M059J (cell line): ENCODE data around the gene C1orf216. TPM values are rescaled to one million over a fixed set of nuclear protein-coding genes. Genes with fewer than 3 reads are reported as not detected.
"Not testable (repeated sequence)": the region's sequence is repeated elsewhere in the genome, so short reads cannot be mapped to it uniquely, and the experiment has no call there.

Source experiments
- DNase-seq: peaks from one replicate; pipeline ENCODE4 v3.0.0-alpha.2; 2012; ENCODE audit warnings: low read depth
- total RNA-seq: library from RNA; depleted of rRNA; stranded (reverse); fragments of >200 nt; shearing (Covaris generic); gene quantifications from 2 replicates; pipeline ENCODE4 v1.2.3, GENCODE V29; 2014; rRNA removed

C1orf216 gene, protein sequence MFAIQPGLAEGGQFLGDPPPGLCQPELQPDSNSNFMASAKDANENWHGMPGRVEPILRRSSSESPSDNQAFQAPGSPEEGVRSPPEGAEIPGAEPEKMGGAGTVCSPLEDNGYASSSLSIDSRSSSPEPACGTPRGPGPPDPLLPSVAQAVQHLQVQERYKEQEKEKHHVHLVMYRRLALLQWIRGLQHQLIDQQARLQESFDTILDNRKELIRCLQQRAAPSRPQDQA
- 19.7 and 28.9 TPM in 2 replicates for total RNA-seq

DNA sequence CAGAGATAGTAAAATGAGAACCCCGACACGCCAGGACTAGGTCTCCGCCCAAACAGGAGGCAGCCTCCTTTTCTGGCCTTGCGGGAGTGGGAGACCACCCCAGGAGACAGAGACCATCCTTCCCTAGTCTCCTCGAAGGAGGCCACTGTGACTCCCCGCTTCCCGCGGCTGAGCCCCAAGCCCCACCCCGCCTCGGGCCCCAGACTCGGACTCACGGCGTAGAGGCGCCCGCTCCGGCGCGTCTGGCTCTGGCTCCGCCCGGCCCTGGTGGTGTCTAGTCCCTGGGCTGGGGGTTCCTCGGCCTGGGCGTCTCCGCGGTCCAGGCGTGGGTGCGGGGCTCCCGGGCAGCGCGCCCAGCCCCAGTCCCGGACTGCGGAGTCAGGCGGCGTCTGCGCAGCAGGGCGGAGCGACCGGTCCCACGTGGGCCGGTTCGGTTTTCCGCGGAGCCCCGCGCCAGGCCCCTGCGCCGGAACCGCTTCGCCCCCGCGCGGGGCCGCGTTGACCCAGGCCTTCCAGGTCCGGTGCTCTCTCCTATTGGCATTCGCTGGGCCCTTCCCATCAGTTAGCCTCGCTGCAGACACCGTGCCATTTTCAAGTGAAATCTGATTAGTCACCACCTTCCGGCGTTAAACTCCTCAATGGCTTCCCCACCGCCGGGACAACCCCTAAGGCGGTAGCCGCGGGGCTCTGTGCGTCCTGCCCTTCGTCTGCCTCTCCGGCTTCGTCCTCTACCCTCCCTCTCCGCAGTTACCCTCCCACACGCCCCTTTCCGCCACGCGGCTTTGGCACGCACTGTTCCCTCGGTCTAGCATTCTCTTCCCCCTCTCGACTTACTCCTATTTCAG, at the start of gene C1orf216:
TSS of gene C1orf216 (minus strand) at position 393 of the 845 bp plus-strand sequence. CDS start 2,563 bp downstream, outside the sequence.
- peak; percentile 86 for DNase-seq

DNA sequence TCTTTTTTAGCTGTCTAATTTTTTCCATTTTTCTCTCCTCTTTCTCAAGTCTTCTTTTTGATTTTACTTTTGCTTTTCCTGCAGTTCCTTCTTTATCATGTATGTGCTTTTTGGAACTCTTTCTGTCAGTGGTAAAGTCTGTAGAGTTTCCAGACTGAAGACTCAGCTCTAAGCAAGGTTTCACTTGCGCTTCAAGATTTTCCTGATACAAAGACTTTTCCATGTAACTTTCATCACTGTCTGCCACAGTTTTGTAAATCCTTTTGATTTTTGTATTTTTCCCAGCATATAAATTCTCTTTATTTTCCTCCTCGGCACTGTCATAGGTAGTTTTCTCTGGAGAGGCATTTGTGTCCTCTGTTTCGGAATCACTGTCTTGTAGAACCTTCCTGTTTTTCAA, 45.6 kb upstream of the C1orf216 start:
- no peak for DNase-seq

DNA sequence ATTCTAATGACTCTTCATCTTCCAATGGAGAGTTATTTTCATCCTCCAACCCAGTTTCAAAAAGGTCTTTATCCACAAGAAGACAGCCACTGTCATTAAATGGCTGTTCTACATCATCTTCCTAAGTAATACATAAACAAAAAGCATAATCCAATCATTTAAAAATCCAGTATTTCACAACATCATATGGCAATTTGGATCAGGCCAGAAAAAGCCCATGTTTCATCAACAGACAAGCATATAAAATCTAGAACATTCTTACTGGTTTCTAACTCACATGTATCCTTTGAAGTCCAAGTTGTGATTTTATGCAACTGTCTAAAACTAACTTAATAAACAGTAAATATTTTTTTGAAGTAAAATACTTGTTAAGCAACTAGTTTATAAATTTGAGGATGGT, 44.5 kb upstream of the C1orf216 start:
- no peak for DNase-seq

DNA sequence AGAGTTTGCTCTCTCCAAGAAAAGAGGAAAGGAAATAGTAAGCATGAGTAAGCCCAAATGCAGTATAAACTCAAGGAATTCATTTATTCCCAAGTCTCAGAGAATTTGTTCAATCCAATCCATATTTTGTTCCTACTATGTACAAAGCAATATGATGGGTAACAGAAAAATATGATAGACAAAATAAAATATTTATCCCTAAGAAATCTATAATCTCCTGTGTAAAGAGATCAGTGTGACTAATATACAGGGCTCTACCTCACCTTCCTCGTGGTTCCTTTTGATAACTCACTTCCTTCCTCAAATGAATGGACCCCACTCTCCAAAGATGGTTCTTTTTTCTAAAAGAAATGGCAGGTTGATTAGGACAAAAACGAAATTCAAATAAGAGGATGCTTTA, 43.5 kb upstream of the C1orf216 start:
- no peak for DNase-seq

DNA sequence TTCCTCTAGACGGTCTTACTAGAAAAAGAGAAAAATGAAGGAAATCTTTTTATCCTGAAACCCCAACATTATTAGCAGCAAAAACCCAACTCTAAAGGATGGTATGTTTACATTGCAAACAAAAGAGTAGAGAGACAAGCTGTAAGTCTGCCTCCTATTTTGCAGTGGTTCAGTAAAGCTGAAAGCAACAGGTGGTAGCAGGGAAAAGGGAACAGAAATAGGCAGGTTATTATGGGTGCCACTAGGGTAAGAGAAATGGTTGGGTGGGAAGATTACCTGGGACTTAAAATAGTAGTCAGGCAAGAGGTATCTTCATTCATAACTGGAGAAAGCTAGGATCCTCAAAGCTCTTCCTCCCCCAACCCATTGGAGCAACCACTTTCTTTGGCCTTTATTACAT, 37.4 kb upstream of the C1orf216 start:
- DNase-seq: no peak

DNA sequence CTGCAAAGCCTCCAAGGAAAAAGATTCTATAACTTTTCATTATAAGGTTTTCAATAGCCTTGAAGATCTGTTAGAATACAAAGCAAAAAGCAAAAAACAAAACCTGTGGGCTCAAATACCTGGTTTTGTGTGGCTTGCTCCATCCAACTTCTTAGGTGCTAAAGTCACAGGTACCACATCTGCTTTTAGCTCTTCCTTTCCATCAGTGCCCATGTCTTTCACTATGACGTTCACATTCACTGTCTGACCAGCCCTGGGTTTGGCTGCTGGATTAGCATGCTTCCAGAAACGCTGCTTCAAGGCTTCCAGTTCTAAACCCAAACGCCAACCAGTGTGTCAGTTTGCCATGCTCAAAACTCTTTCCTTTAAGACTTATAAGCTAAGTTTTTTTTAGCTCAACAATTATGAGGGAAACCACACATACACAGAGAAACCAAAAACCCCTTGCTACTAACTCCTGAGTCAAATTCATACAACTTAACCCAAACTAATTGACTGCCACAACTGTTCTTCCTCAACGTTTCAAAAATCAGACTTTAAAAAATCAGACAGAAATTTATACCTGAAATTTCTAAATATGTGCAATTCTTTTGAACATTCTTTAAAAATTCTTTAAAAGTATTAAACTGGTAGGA, 35.1 kb upstream of the C1orf216 start:
- DNase-seq: no peak

DNA sequence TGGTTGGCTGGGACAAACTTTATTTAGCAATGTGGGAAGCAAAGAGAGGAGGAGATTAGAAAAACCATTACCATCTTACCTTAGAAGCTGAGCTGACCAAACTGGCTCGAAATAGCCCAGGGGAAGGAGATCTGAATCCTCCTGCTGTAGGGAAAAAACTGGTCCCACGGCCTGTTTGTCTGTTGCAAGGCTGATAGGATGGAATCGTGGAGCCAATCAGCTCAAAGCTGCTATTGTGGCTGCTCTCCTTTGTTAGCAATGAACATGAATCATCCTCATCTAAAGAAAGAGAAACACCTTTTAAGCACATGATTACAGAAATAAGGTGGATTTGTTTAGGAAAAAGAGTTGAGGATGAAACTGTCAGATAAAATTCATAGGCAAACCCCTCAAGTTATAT, 29.6 kb upstream of the C1orf216 start:
- no peak for DNase-seq

DNA sequence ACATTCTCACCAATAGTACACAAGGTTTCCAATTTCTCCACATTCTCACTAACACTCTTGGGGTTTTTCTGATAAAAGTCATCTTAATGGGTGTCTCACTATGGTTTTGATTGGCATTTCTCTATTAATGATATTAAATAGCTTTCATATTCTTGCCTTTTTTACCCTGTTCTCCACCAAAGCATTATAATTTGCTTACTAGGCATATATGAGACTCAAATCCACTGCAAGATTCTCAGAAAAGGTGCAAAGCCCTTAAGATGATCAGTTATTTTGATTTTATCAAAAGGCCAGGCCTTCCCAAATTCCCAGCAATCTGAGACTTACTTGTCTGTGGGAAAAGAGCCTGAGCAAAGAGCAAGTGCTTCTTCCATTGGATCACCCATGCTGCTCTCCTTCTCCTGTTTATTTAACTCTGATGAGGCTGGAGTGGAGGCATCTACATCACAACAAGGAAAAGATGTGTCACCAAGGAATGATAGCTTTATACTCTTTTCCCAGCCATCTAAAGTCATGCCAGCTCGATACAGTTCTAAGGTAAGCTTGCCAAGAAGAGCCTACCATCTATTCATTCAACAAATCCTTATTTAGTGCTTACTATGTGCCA, 26.5 kb upstream of the C1orf216 start:
- DNase-seq: no peak

DNA sequence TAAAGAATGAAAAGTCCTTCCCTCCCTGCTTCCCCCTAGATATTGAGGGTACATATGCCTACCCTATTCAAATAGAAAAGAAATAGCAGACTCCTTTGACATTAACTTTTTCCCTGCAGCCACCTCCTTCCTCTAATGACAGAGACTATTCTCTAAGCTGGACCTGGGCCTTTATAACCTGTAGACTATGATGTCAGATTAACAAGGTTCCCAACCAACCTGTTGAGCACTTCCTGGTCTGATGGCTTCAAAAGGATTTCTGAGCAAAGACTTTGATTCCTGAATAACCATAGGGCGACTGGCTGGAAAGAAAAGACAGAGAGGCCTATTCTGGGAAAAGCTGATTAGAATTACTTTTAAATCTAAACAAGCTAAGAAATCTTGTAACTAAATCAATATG, 18.4 kb upstream of the C1orf216 start:
- DNase-seq: no peak

DNA sequence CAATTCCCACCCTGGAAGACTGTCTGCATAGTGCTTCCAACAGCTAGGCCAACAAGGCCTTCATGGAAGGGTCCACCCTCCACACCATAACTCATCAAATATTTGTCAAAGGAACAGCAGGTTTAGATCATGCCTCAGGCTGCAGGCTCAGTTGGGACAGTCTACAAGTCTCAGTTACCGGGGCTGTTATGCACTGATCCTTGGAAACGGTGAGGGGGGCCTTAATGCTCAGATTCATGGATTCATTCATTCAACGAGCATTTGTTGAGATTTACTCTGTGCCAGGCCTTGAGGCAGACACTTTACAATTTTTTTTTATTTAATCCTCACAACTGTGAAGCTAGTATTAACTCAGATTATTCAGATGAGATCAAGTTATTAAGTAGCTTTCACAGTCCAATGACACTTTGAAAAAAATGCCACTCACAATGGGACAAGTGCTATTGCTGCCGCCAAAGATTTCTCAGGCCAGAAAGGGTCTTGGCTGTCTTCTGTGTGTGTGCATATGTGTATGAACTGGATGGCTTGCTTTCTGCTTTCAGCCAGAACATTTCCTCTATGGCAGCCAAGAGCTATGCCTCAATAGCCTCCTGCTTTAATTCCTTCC, 8.9 kb upstream of the C1orf216 start:
- no peak for DNase-seq

DNA sequence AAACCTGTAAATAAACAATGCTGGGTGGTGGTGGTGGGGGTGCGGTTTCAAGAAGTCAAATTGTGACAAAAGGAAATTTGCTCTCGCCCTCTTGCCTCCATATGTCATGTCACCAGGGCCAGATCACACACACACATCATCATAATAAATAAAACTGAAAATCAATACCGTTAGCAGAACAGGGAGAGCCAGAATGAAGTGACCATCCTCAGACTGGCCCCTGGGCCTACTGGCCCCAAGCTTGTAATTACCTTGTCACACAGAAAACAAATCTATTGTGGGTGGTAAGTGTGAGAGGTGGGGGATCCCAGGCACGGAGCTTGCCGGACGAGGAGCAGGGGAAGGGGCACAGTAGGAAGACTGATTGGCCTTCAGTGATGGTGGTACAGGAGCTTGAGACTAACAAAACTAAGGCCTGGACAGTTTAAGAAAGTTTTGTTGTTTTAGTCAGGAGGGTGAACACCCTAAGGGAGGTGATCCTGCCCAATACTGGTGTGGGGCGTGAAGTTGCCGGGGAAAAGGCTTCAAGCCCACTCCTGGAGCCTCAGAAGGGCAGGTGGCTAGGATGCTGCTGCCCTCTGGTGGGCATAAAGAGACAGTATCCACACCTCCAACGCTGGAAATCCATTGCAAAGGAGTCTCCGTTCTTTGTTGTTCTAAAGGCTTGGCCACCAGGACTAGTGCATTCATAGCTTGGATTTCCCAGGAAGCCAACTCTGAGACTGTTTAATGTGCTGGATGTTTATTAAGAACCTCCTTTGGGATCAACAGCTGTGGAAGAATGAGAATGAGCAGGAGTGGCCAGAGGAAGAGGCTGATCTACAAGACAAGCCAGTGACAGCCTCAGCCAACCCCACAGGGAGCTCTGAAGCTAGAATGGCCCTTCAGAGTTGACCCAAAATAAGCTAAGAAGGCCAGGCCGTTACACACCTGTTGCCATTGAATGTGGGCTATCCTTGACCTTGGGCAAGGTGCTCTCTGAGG, 8.1 kb upstream of the C1orf216 start:
- DNase-seq: peak; percentile 48

DNA sequence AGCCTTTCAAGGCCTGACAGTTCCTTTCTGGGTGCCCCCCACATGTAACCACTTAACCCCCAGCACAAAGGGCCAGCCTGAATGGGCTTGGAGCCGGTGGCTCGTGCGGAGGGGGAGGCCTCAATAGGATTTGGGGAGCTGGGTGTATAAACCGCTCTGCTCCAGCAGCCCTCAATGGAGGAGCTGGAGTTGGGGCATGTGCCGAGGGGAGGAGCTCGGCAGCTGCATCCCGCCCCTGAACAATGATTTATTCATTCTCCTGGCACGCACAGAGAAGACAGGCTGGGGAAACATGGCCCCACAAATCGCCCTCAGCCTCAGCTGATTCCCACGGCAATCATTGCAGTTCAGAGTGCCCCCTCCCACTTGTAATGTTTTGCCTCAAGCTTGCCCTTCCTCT, 6.9 kb upstream of the C1orf216 start:
- no peak for DNase-seq

DNA sequence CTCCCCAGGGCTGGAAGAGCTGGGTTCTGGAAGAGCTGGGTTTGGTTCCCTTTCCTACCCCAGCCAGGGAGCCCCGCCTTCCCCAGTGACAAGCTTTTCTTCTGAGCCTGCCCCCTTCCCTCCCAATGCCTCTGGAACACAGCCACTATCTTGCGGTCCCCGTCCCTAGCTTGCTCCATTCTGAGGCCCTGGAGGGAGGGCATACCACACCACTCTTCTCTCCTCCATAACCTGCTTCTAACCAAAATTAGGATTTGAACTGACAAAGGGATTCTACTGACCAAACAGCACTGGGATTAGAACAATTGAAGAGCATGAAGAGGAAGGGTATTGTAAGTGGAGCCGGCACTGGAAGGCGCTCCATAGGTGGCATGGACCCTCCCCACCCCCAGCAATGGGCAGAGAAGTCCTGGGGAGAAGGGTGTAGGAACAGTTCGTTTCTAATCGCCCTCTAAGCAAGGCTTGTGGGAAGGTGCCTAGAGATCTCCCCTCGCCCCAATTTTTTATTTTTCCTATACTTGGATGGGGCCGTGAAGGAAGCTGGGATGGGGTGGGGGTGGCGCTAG, 690 bp downstream of the C1orf216 start:
- DNase-seq: peak; percentile 85

DNA sequence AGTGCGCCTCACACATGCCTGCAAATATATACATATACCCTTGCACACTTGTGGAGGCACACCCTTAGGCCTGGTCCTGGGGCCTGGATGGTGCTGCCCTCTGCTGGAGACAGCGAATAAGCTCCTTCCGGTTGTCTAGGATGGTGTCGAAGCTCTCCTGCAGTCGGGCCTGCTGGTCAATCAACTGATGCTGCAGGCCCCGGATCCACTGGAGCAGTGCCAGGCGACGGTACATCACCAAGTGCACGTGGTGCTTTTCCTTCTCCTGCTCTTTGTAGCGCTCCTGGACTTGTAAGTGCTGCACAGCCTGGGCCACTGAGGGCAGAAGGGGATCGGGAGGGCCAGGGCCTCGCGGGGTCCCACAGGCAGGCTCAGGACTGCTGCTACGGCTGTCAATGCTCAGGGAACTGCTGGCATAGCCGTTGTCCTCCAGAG, 3.1 kb downstream of the C1orf216 start:
- peak; percentile 56 for DNase-seq

DNA sequence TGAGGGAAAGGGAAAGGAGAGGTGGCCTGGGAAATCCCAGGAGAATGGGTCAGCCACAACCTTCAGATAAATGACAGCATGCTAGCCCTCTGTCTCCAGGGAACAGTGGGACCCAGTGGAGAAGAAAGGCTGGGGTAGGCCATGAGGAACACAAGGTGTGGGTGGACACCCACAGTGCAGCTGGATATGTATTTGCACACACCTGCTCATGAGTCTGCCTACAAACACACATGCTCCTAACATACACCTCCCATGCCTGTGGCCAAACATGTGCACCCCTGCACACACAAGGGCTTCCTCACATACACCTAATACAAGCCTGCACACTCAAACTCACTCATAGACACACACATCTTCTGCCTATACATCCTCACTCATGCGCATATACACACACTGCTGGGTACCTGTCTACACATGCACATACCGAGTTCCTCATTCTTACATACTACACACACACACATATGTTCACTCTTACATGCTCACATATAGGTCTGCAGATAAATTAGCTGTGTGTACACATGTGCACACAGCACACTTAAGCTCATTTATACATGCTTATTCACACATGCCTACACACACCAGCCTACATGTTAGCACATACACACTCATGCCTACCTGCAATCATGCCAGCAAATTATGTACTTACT, 3.6 kb downstream of the C1orf216 start:
- DNase-seq: no peak

DNA sequence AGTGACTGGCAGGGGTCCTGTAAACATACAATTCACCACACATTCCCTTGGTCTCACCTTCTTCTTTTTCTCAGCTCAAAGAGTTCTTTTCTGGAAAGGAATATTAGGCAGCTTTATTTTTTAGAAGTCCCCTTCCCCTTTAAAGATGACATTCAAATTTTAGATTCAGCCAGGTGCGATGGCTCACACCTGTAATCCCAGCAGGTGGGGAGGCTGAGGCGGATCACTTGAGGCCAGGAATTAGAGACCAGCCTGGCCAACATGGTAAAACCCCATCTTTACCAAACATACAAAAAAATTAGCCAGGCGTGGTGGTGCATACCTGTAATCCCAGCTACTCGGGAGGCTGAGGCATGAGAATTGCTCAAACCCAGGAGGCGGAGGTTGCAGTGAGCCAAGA, 7.6 kb downstream of the C1orf216 start:
- DNase-seq: not testable (repeated sequence)

DNA sequence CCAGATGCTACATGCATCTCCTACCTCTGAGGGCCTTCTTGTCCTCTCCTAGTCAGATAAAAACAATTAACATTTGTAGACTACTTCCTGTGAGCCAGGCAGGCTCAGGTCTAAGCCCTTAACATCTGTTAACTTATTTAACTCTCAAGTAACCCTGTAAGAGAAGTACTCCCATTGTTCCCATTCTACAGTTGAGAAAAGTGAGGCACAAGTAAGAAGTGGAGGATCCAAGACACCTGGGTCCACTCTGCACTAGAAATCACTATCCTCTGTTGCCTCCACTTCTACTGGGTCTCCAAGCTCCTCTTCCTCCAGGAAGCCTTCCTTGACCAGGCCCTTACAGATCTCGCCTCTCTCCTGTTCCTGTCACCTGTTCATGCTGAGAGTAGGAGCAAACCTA, 9.7 kb downstream of the C1orf216 start:
- DNase-seq: no peak

DNA sequence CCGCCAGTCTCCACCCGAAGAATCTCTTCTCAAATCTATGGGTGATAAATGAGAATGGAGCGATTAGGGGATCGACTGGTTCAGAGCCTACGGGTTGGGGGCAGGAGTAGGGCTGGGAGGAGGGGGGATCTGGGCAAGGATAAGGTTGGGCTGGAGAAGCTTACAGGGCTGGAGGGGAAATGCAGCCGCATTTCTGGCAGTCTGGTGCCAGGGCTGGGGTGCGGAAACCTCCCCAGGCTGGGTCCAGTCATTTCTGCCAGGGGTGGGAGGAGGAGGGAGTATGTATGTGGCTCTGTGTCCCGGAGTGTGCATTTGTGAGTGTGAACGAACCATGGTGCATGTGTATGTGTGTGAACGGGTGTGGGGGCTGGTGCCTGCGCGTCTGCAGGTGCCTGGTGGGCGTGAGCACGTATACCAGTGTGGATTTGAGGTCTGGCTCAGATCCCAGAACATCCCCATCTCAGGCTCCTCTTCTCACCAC, 10.2 kb downstream of the C1orf216 start:
- DNase-seq: no peak

DNA sequence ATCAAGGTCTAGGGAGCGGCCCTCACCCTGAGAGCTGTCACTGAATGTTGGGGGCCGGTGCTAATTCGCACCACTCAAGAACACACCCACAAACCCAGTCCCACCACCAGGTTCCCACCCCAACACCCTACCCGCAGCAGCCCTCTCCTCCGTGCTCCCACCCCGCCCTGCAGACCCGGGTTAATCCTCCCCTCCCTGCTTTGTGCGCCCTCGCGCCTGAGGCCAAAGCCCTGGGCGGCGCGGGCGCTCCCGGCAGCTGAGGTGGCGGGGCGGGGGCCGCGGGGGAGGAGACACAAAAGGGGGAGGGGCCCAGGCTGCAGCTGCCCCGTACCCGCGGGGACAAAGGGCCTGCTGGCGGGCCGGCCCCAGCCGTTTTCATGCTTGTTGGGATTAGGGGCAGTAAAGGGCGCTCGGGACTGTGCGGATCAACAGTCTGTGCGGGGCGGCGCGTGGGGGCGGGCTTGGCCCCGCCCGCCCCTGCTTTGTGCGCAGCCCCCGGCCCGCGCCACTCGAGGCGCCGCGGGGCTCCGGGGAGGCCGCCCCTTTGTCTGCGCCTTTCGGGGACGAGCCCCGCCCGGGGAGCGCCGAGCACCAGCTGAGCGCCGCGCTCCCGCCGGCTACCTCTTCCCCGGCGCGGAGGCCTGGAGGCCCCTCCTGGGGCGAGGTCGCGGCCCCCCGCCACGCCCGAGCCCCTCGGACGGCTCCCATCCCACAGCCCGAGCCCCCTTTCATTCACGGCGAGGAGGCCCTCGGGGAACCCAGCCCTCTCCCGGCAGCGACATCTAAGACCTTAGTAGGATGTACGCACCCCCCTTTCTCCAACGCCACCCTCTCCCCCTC, 10.9 kb downstream of the C1orf216 start:
- no peak for DNase-seq
